K562 (cell line): Measurements from ENCODE around the gene PTTG1IP. TPM values are rescaled to one million over a fixed set of nuclear protein-coding genes. Genes with fewer than 3 reads are reported as not detected.

Source experiments
- ATAC-seq: fragments of 200-7000 bp; cut with Tn5 transposase; 3 replicates; pipeline ENCODE4 v1.9.1; 2020; ENCODE audit warnings: moderate library complexity
- BruUV-seq: library from RNA; stranded (reverse); fragments of 400-500 nt; replicated peaks from 2 replicates; lab custom pipeline; 2021; lab: Mats Ljungman, UMichigan
- CTCF ChIA-PET: fragments of 300-600 bp; formaldehyde crosslinking; extraction: SDS; loops from one replicate; lab custom pipeline; 2021; ENCODE audit warnings: low intra/inter-chr PET ratio; lab: Yijun Ruan, JAX
- POLR2A ChIA-PET: fragments of 300-600, 350-650 bp; sonication (Branson Sonifier 250); formaldehyde crosslinking; extraction: SDS; loops from one replicate; lab custom pipeline; 2021; ENCODE audit warnings: antibody characterized with exemption, inconsistent platforms; lab: Yijun Ruan, JAX
- DNase-seq, 4 experiments: peaks; one replicate each; pipeline versions ENCODE4 v3.0.0 to v3.0.0-alpha.2; 2011 to 2018; ENCODE audit warnings: low spot score in 3 of 4, mixed read lengths in 3 of 4; ENCODE audit errors: extremely low read depth in 1 of 4
- FAIRE-seq: peaks from 2 replicates; lab custom pipeline; 2011; peaks lifted over from hg19 to GRCh38; lab: Jason Lieb, UNC
- H2AFZ ChIP-seq: 2 replicates; pipeline ENCODE4 v1.6.0; 2011; ENCODE audit warnings: low read depth, low read length, control low read depth, inconsistent platforms
- H3K27ac ChIP-seq: fragments of 200-600 bp; 3 replicates; pipeline ENCODE4 v1.8.0; 2011; ENCODE audit warnings: low read depth, mild to moderate bottlenecking, control low read depth, inconsistent platforms, low read length, moderate library complexity, mixed read lengths; ENCODE audit errors: extremely low read depth
- H3K27me3 ChIP-seq, 2 experiments: fragments of 300-600 bp in 1 of 2; 2 replicates in 1 of 2; 3 replicates in 1 of 2; pipeline versions ENCODE4 v1.6.0 to v1.8.0; 2011; ENCODE audit warnings: inconsistent platforms in 2 of 2, low read length in 2 of 2, mild to moderate bottlenecking in 1 of 2, mixed read lengths in 1 of 2, moderate library complexity in 1 of 2; ENCODE audit not compliant: control insufficient read depth in 2 of 2, insufficient read depth in 2 of 2
- H3K36me3 ChIP-seq: fragments of 300-600 bp; 3 replicates; pipeline ENCODE4 v1.8.0; 2011; ENCODE audit warnings: mild to moderate bottlenecking, low read length, inconsistent platforms; ENCODE audit not compliant: control insufficient read depth, insufficient read depth
- H3K4me1 ChIP-seq, 2 experiments: fragments of 200-600 bp in 1 of 2; replicated peaks in 1 of 2; 2 replicates in 1 of 2; 3 replicates in 1 of 2; pipeline versions ENCODE4 v1.5.1 to v1.8.0; 2011; ENCODE audit warnings: inconsistent platforms in 2 of 2, low read length in 2 of 2, mild to moderate bottlenecking in 1 of 2, mixed read lengths in 1 of 2, moderate library complexity in 1 of 2; ENCODE audit not compliant: control insufficient read depth in 2 of 2, insufficient read depth in 2 of 2
- H3K4me2 ChIP-seq: 2 replicates; pipeline ENCODE4 v1.6.1; 2011; ENCODE audit warnings: low read length, control low read depth, inconsistent platforms, mixed read lengths; ENCODE audit not compliant: insufficient read depth
- H3K4me3 ChIP-seq: fragments of 200-600 bp; sonication (generic), shearing (Covaris generic); 2 replicates; pipeline ENCODE4 v1.5.1; 2016; ENCODE audit warnings: control low read depth, inconsistent platforms
- H3K79me2 ChIP-seq: fragments of 200-600 bp; 3 replicates; pipeline ENCODE4 v1.8.0; 2011; ENCODE audit warnings: low read length, inconsistent platforms; ENCODE audit not compliant: control insufficient read depth, insufficient read depth
- H3K9ac ChIP-seq, 2 experiments: 2 replicates each; pipeline versions ENCODE4 v1.6.0 to v1.6.1; 2011; ENCODE audit warnings: low read depth in 2 of 2, low read length in 2 of 2, control low read depth in 1 of 2, inconsistent platforms in 1 of 2, mild to moderate bottlenecking in 1 of 2, mixed read lengths in 1 of 2; ENCODE audit not compliant: insufficient read depth in 1 of 2
- H3K9me1 ChIP-seq: one replicate; pipeline ENCODE4 v1.6.0; 2011; ENCODE audit warnings: inconsistent platforms, mild to moderate bottlenecking, low read length, moderate library complexity; ENCODE audit not compliant: control insufficient read depth, insufficient read depth
- H3K9me3 ChIP-seq: replicated peaks from 2 replicates; pipeline ENCODE4 v1.5.1; 2011; ENCODE audit warnings: low read depth, low read length, inconsistent platforms; ENCODE audit not compliant: control insufficient read depth, insufficient read depth
- H4K20me1 ChIP-seq: replicated peaks from 2 replicates; pipeline ENCODE4 v1.6.1; 2011; ENCODE audit warnings: low read length, inconsistent platforms, mixed read lengths; ENCODE audit not compliant: control insufficient read depth, insufficient read depth
- CBX3 ChIP-seq, 2 experiments: IDR thresholded peaks; 1 replicate in 1 of 2; 2 replicates in 1 of 2; pipeline ENCODE4 v1.6.1; 2012; ENCODE audit warnings: inconsistent platforms in 2 of 2, low read length in 2 of 2, borderline replicate concordance in 1 of 2, control low read depth in 1 of 2
- FOXA3 ChIP-seq, 2 experiments: fragments of 450-650 bp in 1 of 2; sonication (generic) in 1 of 2; formaldehyde crosslinking; IDR thresholded peaks in 1 of 2; conservative IDR thresholded peaks in 1 of 2; 2 replicates each; pipeline versions ENCODE4 v1.4.0 to v1.8.0; 2020 to 2022; ENCODE audit warnings: mild to moderate bottlenecking in 2 of 2, missing genetic modification reagents in 1 of 2
- KDM5B ChIP-seq: fragments of 200-600 bp; sonication (generic); IDR thresholded peaks from 2 replicates; pipeline ENCODE4 v1.6.1; 2012; ENCODE audit warnings: low read depth, mild to moderate bottlenecking, moderate library complexity, low read length, control low read depth, inconsistent platforms; ENCODE audit not compliant: insufficient replicate concordance
- POLR2B ChIP-seq: fragments of 450-650 bp; IDR thresholded peaks from 2 replicates; pipeline ENCODE4 v1.6.1; 2018; ENCODE audit warnings: low read depth; ENCODE audit not compliant: partially characterized antibody
- SLC30A9 ChIP-seq: fragments of 250-450 bp; sonication (Bioruptor Pico); IDR thresholded peaks from 2 replicates; pipeline ENCODE4 v1.8.0; 2022; ENCODE audit warnings: mild to moderate bottlenecking, moderate library complexity
- TFAM ChIP-seq: fragments of 250-450 bp; sonication (Bioruptor Pico); conservative IDR thresholded peaks from 2 replicates; pipeline ENCODE4 v1.5.0; 2021; ENCODE audit warnings: mild to moderate bottlenecking, moderate library complexity
- TRIM24 ChIP-seq, 2 experiments: fragments of 450-650 bp; IDR thresholded peaks; 2 replicates each; pipeline ENCODE4 v1.6.1; 2016
- ZBED1 ChIP-seq: IDR thresholded peaks from 2 replicates; pipeline ENCODE4 v1.6.1; 2014
- ZKSCAN3 ChIP-seq: fragments of 250-450 bp; sonication (Bioruptor Pico); IDR thresholded peaks from 2 replicates; pipeline ENCODE4 v1.4.0; 2020
- WGBS: fragments of 100-300 bp; shearing (Covaris generic); methylation state at CpG from one replicate; pipeline ENCODE4 v1.1.6; 2016; ENCODE audit warnings: low coverage, mixed read lengths; ENCODE audit not compliant: insufficient coverage; ENCODE audit errors: missing lambda C conversion rate; 5-methylcytosine and 5-hydroxymethylcytosine counted together
- in situ Hi-C: fragments of 300-500 bp; cut with MboI; formaldehyde crosslinking; loops from 4 replicates; pipeline ENCODE4 v1.15.0; 2018; ENCODE audit warnings: inconsistent platforms, mixed read lengths
- intact Hi-C: fragments of 100-400 bp; cut with micrococcal nuclease; formaldehyde crosslinking; loops from 2 replicates; pipeline ENCODE4 v1.14.2; 2022
- polyA plus RNA-seq, 8 experiments: library from polyadenylated mRNA; depleted of rRNA in 4 of 8; stranded (reverse) in 5 of 8; unstranded in 3 of 8; fragments of >200 nt; fragmentation: Nextera tagmentation in 2 of 8; fragmentation: Illumina TruSeq in 1 of 8; extraction: Ambion mirVana in 2 of 8; extraction: Trizol in 1 of 8; gene quantifications; 2 replicates each; pipeline versions ENCODE4 v1.2.1 to v1.2.3, GENCODE V29; 2011 to 2014; ENCODE audit warnings: inconsistent platforms in 1 of 8, missing spikeins in 1 of 8
- total RNA-seq, 7 experiments: library from RNA; depleted of rRNA in 6 of 7; stranded (reverse); fragments of >200 nt in 6 of 7; fragmentation: Illumina TruSeq in 2 of 7; extraction: Trizol in 2 of 7; gene quantifications; 2 replicates each; pipeline versions ENCODE4 v1.2.1 to v1.2.3, GENCODE V29; 2011 to 2021; ENCODE audit warnings: low replicate concordance in 1 of 7
- TF ChIP-seq, protein P1 (sequence below): IDR thresholded peaks from 3 replicates; pipeline ENCODE4 v1.6.1; 2011; ENCODE audit warnings: borderline replicate concordance, mild to moderate bottlenecking, moderate library complexity; ENCODE audit not compliant: insufficient read length; ENCODE audit errors: extremely low read depth
- TF ChIP-seq, protein P2 (sequence below): fragments of 450-650 bp; IDR thresholded peaks from one replicate; pipeline ENCODE4 v1.6.1; 2018; ENCODE audit warnings: mild to moderate bottlenecking, moderate library complexity; ENCODE audit not compliant: partially characterized antibody

The PTTG1IP gene
- total and polyA plus RNA-seq, 9 of the 15 experiments (the other 6 are each of a cell fraction or from before 2014, with no cell fraction given), result 5.0 to 99.3 (median 82.4) TPM

GRCh38 chr21:44820851-44821250 lies 52.6 kb downstream of the PTTG1IP start (continued):
- TF ChIP-seq, protein P1, sequence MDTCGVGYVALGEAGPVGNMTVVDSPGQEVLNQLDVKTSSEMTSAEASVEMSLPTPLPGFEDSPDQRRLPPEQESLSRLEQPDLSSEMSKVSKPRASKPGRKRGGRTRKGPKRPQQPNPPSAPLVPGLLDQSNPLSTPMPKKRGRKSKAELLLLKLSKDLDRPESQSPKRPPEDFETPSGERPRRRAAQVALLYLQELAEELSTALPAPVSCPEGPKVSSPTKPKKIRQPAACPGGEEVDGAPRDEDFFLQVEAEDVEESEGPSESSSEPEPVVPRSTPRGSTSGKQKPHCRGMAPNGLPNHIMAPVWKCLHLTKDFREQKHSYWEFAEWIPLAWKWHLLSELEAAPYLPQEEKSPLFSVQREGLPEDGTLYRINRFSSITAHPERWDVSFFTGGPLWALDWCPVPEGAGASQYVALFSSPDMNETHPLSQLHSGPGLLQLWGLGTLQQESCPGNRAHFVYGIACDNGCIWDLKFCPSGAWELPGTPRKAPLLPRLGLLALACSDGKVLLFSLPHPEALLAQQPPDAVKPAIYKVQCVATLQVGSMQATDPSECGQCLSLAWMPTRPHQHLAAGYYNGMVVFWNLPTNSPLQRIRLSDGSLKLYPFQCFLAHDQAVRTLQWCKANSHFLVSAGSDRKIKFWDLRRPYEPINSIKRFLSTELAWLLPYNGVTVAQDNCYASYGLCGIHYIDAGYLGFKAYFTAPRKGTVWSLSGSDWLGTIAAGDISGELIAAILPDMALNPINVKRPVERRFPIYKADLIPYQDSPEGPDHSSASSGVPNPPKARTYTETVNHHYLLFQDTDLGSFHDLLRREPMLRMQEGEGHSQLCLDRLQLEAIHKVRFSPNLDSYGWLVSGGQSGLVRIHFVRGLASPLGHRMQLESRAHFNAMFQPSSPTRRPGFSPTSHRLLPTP, result no peak
- TF ChIP-seq, protein P2, sequence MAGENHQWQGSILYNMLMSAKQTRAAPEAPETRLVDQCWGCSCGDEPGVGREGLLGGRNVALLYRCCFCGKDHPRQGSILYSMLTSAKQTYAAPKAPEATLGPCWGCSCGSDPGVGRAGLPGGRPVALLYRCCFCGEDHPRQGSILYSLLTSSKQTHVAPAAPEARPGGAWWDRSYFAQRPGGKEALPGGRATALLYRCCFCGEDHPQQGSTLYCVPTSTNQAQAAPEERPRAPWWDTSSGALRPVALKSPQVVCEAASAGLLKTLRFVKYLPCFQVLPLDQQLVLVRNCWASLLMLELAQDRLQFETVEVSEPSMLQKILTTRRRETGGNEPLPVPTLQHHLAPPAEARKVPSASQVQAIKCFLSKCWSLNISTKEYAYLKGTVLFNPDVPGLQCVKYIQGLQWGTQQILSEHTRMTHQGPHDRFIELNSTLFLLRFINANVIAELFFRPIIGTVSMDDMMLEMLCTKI, result no peak
- TF ChIP-seq ZBED1, result no peak

DNA sequence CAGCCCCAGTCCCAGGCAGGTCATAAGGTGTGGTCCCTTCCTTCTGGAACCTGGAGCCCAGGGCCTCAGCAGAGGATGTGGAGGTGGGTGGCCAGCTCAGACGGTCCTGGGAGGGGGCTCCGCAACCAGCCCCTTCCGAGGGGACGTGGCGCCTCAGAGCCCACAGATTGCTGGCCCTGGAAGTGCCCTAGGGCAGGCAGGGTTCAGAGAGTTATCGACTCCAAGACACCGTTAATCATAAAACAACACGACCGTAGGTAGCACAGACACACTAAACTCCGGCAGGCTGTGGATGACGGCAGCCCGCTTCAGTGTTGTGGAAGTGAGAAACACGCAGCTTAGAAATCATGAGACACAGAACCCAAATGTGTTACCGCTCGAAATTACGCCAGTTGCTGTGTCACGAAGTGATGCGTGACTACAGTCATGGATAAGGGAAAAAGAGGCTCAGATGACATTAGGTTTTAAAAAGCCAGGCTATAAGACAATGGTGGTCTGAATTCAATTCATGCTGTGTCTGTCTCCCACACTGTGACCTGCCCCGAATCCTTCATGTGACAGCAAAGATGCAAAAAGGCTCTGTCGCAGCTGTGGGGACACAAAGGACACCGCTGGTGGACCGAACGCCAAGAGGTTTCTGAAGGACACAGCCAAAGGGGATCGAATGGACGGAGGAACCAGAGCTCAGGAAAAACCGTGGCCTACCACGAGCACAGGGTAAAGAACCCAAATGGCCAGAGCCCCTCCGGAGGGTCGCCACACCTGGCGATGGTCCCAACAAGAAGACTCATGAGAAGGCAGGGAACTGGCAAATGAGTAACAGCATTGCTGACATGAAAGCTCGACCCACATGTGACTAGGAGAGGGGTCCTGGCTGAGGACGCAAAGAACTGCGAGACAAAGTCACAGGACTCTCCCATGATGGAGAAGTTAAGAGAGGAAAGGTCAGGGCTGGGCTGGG lies 53.9 kb downstream of the PTTG1IP start:
- Histone ChIP-seq H3K9ac (no peak overlapping the region; a peak in 1 of 4 replicates), H3K79me2 (peaks cover 36% of the 10 kb centered on the region), H4K20me1 (peaks cover 25% of the 10 kb centered on the region; the same call in 1 of the 2 replicates), H3K27me3 (no peaks in the 10 kb centered on the region), H3K27ac (no peak overlapping the region), H3K9me3 (peaks cover 16% of the 10 kb centered on the region), H3K4me3 (no peak overlapping the region), H3K9me1 (peaks cover 15% of the 10 kb centered on the region), H3K4me2 (no peak overlapping the region), H2AFZ (no peak overlapping the region), H3K4me1 (peaks cover 0 to 43% of the 10 kb centered on the region in 2 experiments; a peak in 4 of 5 replicates), H3K36me3 (no peaks in the 10 kb centered on the region; the same call in 2 of the 3 replicates)
- intact Hi-C loops, result no loop called here
- ChIA-PET CTCF (interaction anchor here (1.0 kb wide), 1 partner anchor 8 kb away, joined by 3 read pairs; no protein-coding TSS in a partner anchor), POLR2A (interaction anchor here (0.9 to 1.3 kb wide), 2 partner anchors 22 to 59 kb away, joined by 3 read pairs; no protein-coding TSS in a partner anchor)
- in situ Hi-C loops, result no loop called here
- no peak for ATAC-seq
- BruUV-seq, result no TSS peak
- peak in 1 of 2 experiments; percentile 64; a peak in 2 of 3 replicates for TF ChIP-seq CBX3 (IDR thresholded peaks at IDR 0.05; ENCODE audit: borderline replicate concordance in 1 of 2, low read length in 2 of 2)
- peak; percentile 28 for TF ChIP-seq POLR2B
- TF ChIP-seq KDM5B, result peak; percentile 12
- TF ChIP-seq ZKSCAN3 (CRISPR knock-in tag), result no peak
- TF ChIP-seq SLC30A9 (CRISPR knock-in tag), result no peak
- TF ChIP-seq TFAM (CRISPR knock-in tag), result no peak
- peak in 1 of 2 experiments; percentile 32; a peak in 1 of 4 replicates for TF ChIP-seq FOXA3 (CRISPR knock-in tag; conservative IDR thresholded peaks at IDR 0.05 in 1 of 2, IDR thresholded peaks at IDR 0.05 in 1 of 2)
- peak; percentile 24 to 48; a peak in 2 of 4 replicates for TF ChIP-seq TRIM24 (IDR thresholded peaks at IDR 0.05)
- WGBS, result 90% methylated on average over 29 of the region's 33 CpGs
- no peak for DNase-seq
- FAIRE-seq, result peak; percentile 29
